GM12873 (cell line): Measurements from ENCODE around the gene GIMAP6.

Experiments
- TF ChIP-seq, protein P1 (sequence below): IDR thresholded peaks from 2 replicates; pipeline ENCODE4 v1.5.1; 2012; ENCODE audit warnings: low read depth, mild to moderate bottlenecking, moderate library complexity, low read length, control low read depth; ENCODE audit not compliant: insufficient read depth; ENCODE audit errors: missing control alignments

Gene GIMAP6

GRCh38 chr7:150645259-150646020 lies 13.3 kb upstream of the GIMAP6 start:
- TF ChIP-seq, protein P1, sequence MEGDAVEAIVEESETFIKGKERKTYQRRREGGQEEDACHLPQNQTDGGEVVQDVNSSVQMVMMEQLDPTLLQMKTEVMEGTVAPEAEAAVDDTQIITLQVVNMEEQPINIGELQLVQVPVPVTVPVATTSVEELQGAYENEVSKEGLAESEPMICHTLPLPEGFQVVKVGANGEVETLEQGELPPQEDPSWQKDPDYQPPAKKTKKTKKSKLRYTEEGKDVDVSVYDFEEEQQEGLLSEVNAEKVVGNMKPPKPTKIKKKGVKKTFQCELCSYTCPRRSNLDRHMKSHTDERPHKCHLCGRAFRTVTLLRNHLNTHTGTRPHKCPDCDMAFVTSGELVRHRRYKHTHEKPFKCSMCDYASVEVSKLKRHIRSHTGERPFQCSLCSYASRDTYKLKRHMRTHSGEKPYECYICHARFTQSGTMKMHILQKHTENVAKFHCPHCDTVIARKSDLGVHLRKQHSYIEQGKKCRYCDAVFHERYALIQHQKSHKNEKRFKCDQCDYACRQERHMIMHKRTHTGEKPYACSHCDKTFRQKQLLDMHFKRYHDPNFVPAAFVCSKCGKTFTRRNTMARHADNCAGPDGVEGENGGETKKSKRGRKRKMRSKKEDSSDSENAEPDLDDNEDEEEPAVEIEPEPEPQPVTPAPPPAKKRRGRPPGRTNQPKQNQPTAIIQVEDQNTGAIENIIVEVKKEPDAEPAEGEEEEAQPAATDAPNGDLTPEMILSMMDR = no peak

GRCh38 chr7:150642926-150643325 lies 10.7 kb upstream of the GIMAP6 start:
- TF ChIP-seq, protein P1 = no peak

DNA sequence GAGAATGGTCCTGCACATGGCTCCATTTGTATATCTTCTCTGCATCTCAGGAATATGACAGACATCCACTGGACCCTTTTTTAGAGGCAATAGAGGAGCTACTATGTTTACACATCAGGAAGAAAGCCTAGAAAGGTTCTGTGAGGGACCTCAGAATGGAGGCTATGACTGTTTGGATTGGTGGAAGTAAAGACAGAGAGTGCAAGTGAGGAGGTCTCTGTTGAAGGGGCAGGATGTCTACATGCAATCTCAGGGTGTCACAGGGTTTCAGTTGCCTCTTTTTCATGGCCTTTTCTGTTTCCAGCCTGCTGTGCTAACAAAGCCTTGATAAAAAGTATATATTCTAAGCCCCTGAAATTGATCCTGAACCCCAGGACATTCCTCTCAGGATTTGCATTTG lies 9.7 kb upstream of the GIMAP6 start:
- TF ChIP-seq, protein P1 = no peak

DNA sequence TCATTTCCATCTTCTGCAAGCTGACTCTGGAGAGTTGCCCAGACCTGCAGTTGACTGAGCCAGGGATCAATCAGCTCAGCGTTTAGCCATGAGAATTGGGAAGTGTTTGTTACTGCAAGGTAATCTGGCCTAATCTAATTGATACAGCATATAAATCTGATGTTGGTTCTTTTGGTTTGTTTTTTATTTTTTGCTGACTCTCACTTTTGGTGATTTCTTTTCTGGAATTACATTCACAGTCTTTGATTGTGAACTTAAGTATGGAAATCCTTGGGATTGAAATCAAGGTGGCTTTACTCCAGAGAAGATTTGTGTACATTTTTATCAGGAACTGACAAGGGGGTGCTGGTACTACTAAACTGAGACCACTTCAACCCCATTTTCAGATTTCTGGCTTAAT lies 1.7 kb upstream of the GIMAP6 start:
- TF ChIP-seq, protein P1 = no peak

GRCh38 chr7:150631084-150631826 lies 930 bp downstream of the GIMAP6 start:
- TF ChIP-seq, protein P1 = no peak

DNA sequence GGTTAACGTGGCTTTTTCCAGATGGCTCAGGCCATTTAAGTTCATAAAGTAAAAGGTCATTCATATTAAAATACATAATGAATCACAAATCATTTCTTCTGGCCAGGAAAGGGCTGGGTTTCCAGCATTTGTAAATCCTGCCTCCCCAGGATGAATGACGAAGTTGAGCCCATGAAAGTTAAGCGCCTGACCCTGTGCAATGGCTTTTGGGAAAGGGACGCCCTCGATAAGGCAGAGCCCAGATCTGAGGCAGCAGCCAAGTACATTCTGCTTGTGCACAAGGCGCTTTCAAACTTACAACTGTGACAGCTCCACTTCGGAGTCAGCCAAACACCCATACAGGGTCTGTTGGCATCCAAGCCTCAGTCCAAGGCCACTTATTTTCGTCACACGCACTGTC lies 2.8 kb downstream of the GIMAP6 start:
- TF ChIP-seq, protein P1 = no peak

- TF ChIP-seq, protein P1 = no peak
Observed at GRCh38 chr7:150627959-150628358, 4.2 kb downstream of the GIMAP6 start.
